Measurements from ENCODE around the gene EPHA6.

- TF ChIP-seq CTCF (IDR thresholded peaks at IDR 0.05): no peak
- no peak for TF ChIP-seq POLR2A (IDR thresholded peaks at IDR 0.05)
- TF ChIP-seq POLR2AphosphoS5 (IDR thresholded peaks at IDR 0.05): no peak
- no peak for TF ChIP-seq EP300 (IDR thresholded peaks at IDR 0.05)
Measured at GRCh38 chr3:97772926-97773325, 958.5 kb downstream of the EPHA6 start.
